ENCODE data around the gene SLC4A1AP.
"Not testable (repeated sequence)": the region's sequence is repeated elsewhere in the genome, so short reads cannot be mapped to it uniquely, and the experiment has no call there.

GRCh38 chr2:27626323-27626722 lies 37.4 kb upstream of the SLC4A1AP start:
- TF ChIP-seq, protein P1, sequence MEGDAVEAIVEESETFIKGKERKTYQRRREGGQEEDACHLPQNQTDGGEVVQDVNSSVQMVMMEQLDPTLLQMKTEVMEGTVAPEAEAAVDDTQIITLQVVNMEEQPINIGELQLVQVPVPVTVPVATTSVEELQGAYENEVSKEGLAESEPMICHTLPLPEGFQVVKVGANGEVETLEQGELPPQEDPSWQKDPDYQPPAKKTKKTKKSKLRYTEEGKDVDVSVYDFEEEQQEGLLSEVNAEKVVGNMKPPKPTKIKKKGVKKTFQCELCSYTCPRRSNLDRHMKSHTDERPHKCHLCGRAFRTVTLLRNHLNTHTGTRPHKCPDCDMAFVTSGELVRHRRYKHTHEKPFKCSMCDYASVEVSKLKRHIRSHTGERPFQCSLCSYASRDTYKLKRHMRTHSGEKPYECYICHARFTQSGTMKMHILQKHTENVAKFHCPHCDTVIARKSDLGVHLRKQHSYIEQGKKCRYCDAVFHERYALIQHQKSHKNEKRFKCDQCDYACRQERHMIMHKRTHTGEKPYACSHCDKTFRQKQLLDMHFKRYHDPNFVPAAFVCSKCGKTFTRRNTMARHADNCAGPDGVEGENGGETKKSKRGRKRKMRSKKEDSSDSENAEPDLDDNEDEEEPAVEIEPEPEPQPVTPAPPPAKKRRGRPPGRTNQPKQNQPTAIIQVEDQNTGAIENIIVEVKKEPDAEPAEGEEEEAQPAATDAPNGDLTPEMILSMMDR (conservative IDR thresholded peaks at IDR 0.05; ENCODE audit: low read depth, low read length) = not testable (repeated sequence)
- not testable (repeated sequence) for TF ChIP-seq EZH2 (IDR thresholded peaks at IDR 0.05; ENCODE audit: borderline replicate concordance, low read depth, low read length, poor library complexity, severe bottlenecking)

Data from A673 (cell line).